RWPE1 (cell line): ENCODE measurements around the gene GK.
"Not testable (repeated sequence)": the region's sequence is repeated elsewhere in the genome, so short reads cannot be mapped to it uniquely, and the experiment has no call there.

ENCODE experiments used
- CTCF ChIA-PET: fragments of 350-600 bp; sonication (Branson Sonifier 250); formaldehyde crosslinking; extraction: SDS; loops from one replicate; lab custom pipeline; 2021; lab: Yijun Ruan, JAX
- POLR2A ChIA-PET: fragments of 400-600 bp; formaldehyde crosslinking; extraction: SDS; loops from one replicate; lab custom pipeline; 2020; ENCODE audit warnings: antibody characterized with exemption; ENCODE audit not compliant: low non-redundant PET; lab: Yijun Ruan, JAX
- DNase-seq: peaks from one replicate; pipeline ENCODE4 v3.0.0; 2012; ENCODE audit warnings: low spot score
- H3K27ac ChIP-seq: fragments of 450-650 bp; 2 replicates; pipeline ENCODE4 v1.5.1; 2017
- TF ChIP-seq, protein P1 (sequence below): fragments of 450-650 bp; conservative IDR thresholded peaks from 2 replicates; pipeline ENCODE4 v1.5.1; 2017; ENCODE audit warnings: low read depth, mild to moderate bottlenecking

Gene GK

DNA sequence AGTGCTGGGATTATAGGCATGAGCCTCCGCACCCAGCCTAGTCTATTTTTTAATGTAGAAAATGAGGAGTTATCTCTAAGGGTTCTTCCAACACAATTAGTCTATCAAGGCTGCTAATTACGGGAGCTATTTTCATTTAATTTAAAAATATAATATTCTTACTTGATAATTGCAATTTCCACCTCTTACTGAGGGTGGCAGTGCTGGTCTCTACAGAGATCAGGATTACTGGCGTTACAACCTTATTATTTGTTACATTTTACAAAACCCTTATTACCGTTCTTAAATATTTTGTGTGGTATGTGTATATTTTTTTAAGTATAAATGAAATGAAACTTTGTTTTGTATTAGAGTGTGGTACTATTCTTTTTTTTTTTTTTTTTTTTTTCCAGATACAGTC, 17.6 kb upstream of the GK start:
- TF ChIP-seq, protein P1, sequence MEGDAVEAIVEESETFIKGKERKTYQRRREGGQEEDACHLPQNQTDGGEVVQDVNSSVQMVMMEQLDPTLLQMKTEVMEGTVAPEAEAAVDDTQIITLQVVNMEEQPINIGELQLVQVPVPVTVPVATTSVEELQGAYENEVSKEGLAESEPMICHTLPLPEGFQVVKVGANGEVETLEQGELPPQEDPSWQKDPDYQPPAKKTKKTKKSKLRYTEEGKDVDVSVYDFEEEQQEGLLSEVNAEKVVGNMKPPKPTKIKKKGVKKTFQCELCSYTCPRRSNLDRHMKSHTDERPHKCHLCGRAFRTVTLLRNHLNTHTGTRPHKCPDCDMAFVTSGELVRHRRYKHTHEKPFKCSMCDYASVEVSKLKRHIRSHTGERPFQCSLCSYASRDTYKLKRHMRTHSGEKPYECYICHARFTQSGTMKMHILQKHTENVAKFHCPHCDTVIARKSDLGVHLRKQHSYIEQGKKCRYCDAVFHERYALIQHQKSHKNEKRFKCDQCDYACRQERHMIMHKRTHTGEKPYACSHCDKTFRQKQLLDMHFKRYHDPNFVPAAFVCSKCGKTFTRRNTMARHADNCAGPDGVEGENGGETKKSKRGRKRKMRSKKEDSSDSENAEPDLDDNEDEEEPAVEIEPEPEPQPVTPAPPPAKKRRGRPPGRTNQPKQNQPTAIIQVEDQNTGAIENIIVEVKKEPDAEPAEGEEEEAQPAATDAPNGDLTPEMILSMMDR = no peak
- ChIA-PET CTCF (interaction anchor here (0.7 to 1.0 kb wide), 4 partner anchors 17 to 185 kb away, joined by 3 to 8 read pairs (median 5); partner anchors contain the start of gene GK), POLR2A (interaction anchor here (0.6 kb wide), 1 partner anchor 13 kb away, joined by 3 read pairs; no protein-coding TSS in a partner anchor)
- DNase-seq = no peak
- no peak overlapping the region for H3K27ac ChIP-seq

DNA sequence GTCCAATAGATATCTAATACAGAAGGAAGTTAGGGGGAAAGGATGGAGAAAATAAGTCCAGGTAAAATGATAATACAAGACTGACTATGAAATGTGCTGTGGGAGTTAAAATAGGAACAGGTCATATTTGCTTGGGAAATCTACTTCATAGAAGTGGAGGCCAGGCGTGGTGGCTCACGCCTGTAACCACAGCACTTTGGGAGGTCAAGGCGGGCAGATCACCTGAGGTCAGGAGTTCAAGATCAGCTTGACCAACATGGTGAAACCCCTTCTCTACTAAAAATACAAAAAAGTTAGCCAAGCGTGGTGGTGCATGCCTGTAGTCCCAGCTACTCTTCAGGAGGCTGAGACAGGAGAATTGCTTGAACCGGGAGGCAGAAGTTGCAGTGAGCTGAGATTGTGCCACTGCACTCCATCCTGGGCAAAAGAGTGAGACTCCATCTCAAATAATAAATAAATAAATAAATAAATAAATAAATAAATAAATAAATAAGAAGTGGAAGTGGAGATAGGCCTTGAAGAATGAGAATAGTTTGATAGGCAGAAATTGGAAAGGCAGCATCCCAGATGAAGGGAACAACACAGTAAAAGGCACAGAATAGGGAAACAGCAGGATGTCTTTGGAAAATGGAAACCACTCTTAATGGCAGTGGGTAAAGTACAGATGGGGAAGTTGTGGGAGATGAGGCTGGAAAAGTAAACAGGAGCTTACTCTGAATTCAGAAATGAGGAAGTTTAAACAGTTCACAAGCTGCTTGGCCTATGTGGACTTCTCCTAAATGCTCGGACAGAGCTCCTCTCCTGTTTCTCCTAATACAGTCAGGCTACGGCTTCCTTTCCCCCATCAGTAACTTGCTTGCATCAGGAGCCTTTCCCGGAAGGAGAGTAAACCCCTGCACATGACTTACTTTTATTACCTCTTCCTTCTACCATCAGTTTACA, 15.1 kb upstream of the GK start:
- no peak overlapping the region for H3K27ac ChIP-seq
- ChIA-PET CTCF (no interaction called here), POLR2A (no interaction called here)
- TF ChIP-seq, protein P1 = no peak
- no peak for DNase-seq

DNA sequence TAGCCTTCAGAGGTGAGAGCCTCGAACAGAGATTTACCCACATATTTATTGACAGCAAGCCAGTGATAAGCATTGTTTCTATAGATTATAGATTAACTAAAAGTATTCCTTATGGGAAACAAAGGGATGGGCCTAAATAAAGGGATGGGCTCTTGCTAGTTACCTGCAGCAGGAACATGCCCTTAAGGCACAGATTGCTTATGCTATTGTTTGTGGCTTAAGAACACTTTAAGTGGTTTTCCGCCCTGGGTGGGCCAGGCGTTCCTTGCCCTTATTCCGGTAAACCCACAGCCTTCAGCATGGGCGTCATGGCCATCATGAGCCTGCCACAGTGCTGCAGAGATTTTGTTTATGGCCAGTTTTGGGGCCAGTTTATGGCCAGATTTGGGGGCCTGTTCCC, 13.5 kb upstream of the GK start:
- POLR2A ChIA-PET, DNase-seq, CTCF ChIA-PET, H3K27ac ChIP-seq: not testable (repeated sequence)

DNA sequence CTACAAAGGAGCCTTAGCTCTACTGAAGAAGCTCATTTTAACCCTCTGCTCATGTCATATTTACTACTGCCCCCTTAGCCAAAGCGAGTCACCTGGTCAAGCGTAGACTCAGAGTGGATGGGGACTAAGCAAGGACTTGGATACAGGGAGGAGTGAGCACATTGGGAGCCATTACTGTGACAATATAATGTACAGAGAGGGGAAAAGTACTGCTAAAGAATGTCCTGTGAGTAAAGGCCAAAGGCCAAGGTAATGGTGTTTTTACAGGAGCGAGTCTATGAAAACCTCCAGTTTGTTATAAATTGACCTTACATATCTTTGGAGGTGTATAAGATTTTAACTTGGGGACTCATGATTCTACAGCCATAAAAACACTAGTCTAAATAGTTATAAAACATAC, 10.6 kb upstream of the GK start:
- CTCF ChIA-PET = interaction anchor here (0.6 kb wide), 1 partner anchor 126 kb away, joined by 3 read pairs; no protein-coding TSS in a partner anchor
- TF ChIP-seq, protein P1 = no peak
- H3K27ac ChIP-seq = no peak overlapping the region
- POLR2A ChIA-PET = no interaction called here
- DNase-seq = no peak

DNA sequence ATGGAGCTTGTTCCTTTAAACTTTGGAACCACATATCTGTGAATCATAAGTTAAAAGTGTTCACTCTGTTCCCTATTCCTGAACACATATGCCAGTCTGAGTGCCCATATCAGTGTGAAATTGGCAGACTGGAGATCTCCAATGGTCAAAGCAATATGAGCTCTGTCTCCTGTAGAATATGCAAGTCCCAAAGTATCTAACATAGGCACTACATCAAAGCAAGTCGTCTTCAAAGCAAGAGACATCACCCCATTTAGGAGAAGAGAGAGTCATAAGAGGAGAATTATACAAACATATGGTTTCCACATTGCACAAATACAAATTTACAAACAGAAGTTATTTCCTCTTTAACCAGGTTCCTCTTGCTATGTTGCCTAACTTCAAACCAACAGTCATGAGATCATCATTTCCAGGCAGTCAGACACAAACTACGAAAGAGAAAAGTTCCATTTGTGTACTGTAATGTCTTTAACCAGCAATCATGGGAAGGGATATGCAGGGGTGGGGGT, 9.9 kb upstream of the GK start:
- DNase-seq = no peak
- TF ChIP-seq, protein P1 = no peak
- ChIA-PET CTCF (no interaction called here), POLR2A (no interaction called here)
- H3K27ac ChIP-seq = no peak overlapping the region

DNA sequence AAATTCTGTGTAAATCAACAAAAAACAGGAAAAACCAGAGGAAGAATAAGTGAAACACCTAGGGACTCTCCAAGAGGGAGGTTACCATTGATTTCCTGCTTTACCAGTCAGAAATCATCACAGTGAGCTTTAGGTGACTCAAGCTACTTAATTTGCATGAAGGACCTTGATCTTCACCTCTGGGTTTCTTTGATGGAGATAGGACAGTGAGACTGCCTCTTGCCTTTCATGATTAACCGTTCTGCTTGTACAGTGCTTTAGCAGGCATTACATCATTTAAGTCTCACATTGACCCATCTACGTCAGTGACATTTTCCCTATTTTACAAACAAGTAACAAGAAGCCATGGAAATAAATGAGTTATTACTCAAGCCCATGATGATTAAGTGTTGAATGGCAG, 3.4 kb upstream of the GK start:
- POLR2A ChIA-PET = no interaction called here
- H3K27ac ChIP-seq = no peak overlapping the region

More for the DNA sequence above, 3.4 kb upstream of the GK start:
- DNase-seq = no peak
- CTCF ChIA-PET = interaction anchor here (0.7 kb wide), 1 partner anchor 1844 kb away, joined by 3 read pairs; no protein-coding TSS in a partner anchor
- TF ChIP-seq, protein P1 = no peak
